Measurements from ENCODE around the gene MICAL1.

- no peak for TF ChIP-seq GATA2 (IDR thresholded peaks at IDR 0.05; ENCODE audit: low read depth, low read length)
- no peak for TF ChIP-seq GATA3 (IDR thresholded peaks at IDR 0.05; ENCODE audit: low read depth, low read length)
These were observed 27.5 kb upstream of the MICAL1 start, which contains the start of gene ZBTB24 for GRCh38 chr6:109482905-109483734.

Data from SH-SY5Y (cell line).